Measurements from ENCODE around the gene CFAP58.

The CFAP58 gene

DNA sequence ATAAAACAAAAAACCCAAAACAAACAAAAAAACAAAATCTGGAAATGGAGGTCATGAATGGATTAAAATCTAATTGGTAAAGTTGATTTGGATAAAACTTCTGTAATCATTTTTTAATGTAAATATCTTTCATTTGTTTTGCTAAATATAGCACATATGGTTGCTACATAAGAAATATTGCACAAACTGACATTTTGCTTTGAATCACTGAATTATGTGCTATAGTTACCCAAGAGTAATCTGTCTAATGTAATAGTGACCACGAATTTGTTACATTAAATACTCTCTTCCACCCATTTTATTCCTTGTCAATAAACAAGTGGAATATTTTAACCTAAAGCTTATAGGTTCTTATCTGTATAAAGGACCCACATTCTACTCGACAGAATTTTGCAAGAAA is 6.2 kb downstream of the CFAP58 start:
- DNase-seq, result no peak

- DNase-seq, result no peak
These were observed 14.3 kb downstream of the CFAP58 start for GRCh38 chr10:104367904-104368303.

DNA sequence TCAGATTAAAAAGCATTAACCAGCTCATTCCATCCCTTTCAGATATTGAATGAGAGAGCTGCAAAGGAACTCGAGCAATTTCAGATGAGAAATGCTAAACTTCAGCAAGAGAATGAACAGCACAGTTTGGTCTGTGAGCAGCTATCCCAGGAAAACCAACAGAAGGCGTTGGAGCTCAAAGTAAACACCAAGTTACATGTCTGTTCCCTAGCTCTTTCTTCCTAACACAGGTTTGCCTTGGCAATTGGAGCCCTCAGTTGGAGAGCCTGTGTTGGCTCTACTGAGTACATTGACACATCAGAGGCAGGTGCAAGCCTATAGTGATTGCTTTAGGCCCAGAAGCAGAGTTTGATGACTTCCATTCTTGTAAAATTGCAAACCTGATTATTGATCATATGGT is 14.7 kb downstream of the CFAP58 start:
- no peak for DNase-seq

- no peak for DNase-seq
These were observed 18.1 kb downstream of the CFAP58 start for GRCh38 chr10:104371753-104372152.

DNA sequence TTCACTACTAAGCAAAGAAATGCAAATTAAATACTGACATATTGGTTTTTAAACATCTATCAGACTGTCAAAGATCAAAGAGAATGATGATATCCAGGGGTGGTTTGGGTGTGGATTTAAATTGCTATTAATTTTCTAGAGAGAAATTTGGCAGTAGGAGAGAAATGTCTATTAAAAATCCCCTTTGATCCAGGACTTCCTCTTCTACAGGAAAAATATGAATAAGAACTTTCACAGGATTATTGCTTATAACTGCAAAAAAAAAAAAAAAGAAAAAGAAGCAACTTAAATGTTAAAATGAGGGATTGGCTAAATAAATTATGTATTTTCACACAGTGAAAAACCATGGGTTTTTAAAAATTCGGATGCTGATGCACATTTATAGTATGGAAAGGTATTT is 21.0 kb downstream of the CFAP58 start:
- DNase-seq, result no peak

GRCh38 chr10:104376784-104377300 is 23.2 kb downstream of the CFAP58 start:
- DNase-seq, result no peak

DNA sequence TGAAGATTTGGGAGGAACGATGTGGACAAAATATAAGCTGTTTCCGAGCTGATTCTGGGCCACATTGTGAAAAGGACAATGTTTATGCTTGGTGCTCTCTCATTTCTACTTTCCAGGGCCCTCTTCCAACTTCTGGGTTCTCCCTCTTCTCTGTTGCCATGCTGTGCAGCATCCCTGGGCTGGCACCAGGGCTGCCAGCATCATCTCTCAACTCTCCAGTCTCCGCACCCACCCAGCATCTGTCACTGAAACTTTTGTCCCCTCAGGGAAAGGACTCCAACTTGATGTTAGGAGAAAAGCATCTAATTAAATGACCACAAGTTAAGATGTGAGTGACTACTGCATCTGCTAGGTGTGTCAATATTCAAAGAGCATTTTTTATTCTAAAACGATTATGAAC is 26.7 kb downstream of the CFAP58 start:
- no peak for DNase-seq

GRCh38 chr10:104387130-104387888 is 33.7 kb downstream of the CFAP58 start:
- DNase-seq, result no peak

GRCh38 chr10:104388830-104389229 is 35.2 kb downstream of the CFAP58 start:
- no peak for DNase-seq

GRCh38 chr10:104391150-104391968 is 37.7 kb downstream of the CFAP58 start:
- no peak for DNase-seq

- DNase-seq, result no peak
These were observed 38.3 kb downstream of the CFAP58 start for GRCh38 chr10:104391969-104392296.

DNA sequence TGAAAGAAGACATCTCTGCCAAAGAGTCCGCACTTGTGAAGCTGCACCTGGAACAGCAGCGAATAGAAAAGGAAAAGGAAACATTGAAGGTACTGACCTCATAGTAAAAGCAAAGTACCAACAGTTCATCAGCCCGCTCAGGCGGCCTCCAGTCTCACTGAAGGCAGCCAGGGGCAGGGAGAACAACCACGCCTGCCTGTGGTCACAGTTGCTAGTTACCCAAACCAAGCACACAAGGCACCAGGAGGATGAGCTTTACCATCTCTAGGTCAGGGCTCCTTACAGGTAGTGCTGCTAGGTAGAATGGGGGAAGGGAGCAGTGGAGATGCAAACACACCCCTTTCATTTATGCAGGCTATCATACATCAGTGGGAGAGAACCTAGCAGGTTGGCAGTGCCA is 39.8 kb downstream of the CFAP58 start:
- no peak for DNase-seq

GRCh38 chr10:104396581-104396980 is 42.9 kb downstream of the CFAP58 start:
- no peak for DNase-seq

DNA sequence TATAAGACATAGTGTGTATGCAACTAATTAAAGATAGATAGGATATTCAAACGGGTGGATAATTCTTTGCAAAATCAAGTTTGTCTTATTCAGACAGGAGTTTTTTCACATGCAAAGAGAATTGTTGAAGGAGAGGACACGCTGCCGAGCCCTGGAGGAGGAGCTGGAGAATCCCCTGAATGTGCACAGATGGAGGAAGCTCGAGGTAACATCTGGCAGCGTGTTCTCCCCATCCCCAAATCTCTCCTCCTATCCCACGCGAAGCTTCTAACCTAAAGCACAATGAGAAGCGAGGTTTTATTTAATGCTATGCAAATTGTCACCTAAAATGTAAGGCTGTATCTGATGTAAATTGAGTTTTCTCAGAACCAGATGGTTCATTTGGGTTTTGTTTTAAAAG is 50.0 kb downstream of the CFAP58 start:
- DNase-seq, result no peak

DNA sequence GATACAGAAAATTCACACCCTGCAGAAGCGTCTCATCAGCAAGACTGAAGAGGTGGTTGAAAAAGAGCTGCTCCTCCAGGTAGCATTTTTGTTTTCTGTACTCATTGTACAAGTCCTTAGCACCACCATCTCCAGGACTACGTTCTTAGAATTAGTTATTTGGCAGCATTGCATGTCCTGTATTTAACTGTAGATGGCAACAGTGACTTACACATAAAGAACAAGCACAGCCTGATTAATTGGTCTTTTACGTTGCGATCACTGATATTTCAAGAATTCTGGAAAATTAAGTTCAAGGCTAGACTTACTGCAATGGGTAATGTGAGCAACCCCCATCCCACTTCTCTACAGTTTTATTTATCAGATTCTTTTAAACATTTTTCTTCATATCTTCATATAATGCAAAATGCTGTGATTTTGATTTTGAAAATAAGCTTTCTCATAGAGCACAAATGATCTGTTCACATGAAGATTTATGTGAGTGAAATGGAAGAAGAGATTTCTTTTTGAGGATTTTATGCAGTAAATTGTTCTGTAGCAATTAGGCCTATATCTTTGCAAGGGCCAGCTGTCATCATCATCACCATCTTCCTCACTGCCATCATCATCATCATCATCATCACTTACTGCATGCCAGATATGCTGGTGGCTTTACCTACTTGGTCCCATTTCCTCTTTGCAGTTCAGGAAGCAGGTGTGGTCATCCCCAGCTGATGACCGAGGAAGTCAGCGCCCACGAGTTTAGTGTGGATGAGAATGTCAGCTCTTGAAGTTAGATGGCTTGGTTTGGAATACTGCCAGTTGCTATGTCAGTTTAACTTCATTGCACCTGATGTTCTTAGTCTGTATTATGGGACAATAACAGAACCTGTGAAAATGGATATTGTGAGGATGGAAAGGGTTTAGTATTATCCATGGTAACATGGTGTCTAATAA is 53.4 kb downstream of the CFAP58 start:
- DNase-seq, result peak in 1 of 56 donors; percentile 3

GRCh38 chr10:104413528-104413927 is 59.9 kb downstream of the CFAP58 start:
- DNase-seq, result no peak

DNA sequence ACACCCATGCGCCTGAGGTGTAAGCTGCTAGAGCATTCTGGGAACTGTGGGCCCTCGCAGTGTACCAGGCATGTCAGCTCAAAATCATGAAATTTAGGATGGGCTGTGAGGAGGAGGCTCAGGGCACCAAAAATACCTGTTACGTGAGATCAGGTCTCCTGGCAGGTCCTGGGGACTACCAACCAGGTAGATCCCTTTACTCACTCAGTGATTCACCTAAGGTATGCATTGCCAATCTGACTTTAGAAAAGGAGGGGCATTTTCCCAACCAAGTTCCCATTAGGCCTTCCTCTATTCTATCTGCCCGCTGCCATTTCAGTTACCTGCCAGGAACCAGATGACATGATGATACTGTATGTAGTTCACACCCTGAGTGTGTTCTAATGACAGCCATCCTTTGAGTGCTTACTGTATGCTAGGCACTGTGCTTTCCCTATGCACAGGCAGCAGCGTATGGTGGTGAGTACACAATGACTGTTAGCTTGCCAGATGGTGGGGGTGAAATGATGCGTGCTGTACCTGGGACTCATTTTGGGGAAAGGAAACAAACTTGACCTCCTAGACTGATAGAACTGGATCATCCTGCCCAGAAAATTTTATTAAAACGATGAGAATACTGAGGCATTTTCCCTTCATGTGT is 62.0 kb downstream of the CFAP58 start:
- no peak for DNase-seq

DNA sequence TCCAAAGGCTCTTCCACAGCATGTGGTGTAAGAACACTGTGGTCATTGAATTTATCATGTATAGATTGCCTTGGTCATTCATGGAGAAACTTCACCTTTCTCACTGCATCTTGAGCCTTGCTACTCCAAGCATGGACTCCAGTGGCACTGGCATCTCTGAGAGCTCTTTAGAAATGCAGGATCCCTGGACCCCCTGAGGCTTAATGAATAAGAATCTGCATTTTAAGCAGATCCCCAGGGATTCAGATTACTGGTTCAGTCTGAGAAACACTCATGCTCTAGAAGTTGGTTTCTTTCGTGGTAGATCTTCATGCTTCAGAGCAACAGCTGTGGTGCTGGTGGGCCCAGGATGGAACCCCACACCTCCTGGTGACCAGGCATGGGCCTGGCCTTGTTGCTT is 63.2 kb downstream of the CFAP58 start:
- DNase-seq, result no peak

DNA sequence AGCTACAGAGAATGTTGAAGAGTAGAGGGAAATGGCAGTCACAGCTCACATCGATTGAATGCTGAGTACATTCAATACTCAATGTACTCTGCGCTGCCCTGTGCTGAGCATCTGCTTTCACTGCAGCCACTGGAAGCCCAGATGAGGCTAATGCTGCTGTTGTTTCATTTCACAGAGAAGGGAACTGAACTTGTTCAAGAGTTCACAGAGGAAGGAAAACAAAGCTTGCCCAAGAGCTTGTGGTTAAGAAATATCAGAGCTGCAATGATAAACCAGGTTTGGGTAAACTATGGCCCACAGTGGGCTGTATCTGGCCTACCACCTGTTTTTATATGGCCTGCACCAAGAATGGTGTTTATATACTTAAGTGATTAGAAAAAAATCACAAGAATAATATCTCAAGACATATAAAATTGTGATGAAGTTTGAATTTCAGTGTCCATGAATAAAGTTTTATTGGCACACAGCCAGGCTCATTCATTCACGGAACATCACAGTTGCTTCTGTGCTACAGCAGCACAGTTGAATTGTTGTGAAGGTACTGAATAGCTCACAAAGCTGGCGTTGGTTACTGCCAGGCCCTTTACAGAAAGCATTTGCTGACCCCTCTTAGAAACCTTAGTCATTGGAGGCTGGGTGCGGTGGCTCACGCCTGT is 64.1 kb downstream of the CFAP58 start:
- no peak for DNase-seq

DNA sequence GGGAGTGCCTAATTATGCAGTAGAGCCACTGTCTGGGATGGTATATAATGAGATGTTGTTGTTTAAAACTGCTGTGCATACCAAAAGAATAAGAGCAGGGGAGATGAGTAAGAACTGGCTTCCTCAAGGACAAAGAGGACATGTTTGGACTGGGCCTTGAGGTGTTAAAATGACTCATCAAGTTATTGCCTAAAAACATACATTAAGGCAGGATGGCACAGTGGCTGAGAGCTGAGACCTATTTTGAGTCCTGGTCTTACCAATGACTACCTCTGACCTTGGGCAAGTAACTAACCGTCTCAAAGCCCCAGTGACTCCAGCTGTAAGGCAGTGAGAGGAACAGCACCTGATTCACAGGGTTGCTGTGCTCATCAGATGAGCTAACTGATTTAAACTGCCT is 71.1 kb downstream of the CFAP58 start:
- no peak for DNase-seq

DNA sequence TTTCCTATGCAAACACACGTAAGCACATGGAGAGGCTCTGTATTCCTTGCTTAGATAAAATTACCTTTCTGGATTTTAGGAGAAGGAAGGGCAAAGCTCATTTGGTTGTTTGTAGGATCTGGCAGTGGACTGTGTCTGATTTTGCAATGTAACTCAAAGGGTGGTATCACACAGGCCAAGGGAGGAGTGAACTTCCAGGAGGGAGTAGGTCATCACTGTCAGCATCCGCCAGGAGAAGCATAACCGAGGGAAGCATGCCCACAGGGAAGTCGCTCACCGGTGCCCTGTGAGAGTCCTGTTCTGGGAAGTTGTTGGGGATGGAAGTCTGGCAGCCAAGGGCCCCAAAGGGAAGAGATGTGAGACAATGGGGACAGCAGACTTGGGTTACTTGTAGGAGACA is 74.4 kb downstream of the CFAP58 start:
- DNase-seq, result no peak
